Activated CD4-positive, CD25-positive, alpha-beta regulatory T cell treated with anti-CD3 and anti-CD28 coated beads, Interleukin-2, amount 50 U/mL, for 24 hours (primary cell): Measurements from ENCODE around the gene HOXD8.
A peak's percentile ranks its signal among the peaks of the same experiment; 100 is the strongest.

Source experiments
- ATAC-seq, 2 donors: fragments of 150-1000 bp; cut with Tn5 transposase; one replicate each; pipeline ENCODE4 v1.10.0; 2021; ENCODE audit warnings: mild to moderate bottlenecking in 1 of 2, moderate library complexity in 1 of 2

HOXD8 gene

DNA sequence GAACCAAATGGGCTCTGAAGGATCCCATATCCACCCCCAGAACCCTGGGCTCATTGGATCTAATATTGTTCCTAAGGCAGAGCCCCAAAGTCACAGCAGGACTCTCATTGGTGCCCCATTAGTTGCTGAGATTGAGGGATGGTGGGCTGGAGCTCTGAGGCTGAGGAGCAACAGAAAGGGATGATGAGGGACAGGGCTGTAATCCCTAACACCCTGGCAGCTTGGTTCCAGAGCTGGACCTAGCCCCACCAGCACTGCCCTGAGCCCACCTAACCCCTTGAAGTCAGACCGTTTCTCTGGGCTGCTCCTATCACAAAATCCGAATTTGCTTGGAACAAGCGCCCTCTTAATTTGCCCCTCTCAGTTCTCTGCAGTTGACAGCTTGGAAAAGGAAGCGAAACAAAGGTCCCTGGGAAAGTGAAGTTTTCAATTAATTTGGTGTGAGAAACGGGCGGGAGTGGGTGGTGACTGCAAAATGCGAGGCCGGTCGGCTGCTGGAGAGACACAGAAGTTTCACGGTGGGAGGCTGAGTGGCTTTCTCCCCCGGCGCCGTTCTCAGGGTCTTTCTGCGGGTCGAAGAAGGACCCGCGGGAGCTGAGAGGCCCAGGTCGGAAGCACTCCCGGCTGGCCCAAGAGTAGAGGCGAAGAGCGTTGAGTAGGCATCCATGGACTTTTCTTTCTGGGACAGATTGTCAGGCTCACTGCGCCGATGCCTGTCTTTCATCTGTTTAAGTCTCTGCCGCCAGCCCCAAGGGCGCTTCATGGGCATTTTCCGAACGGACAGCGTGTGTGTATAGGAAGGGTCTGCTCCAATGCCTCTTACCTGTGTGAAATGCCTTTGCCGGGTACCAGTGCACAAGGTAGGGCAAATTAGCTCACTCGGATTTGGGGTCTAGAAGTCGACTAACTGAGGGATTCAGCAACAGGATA lies 37.9 kb upstream of the HOXD8 start:
- ATAC-seq: no peak

DNA sequence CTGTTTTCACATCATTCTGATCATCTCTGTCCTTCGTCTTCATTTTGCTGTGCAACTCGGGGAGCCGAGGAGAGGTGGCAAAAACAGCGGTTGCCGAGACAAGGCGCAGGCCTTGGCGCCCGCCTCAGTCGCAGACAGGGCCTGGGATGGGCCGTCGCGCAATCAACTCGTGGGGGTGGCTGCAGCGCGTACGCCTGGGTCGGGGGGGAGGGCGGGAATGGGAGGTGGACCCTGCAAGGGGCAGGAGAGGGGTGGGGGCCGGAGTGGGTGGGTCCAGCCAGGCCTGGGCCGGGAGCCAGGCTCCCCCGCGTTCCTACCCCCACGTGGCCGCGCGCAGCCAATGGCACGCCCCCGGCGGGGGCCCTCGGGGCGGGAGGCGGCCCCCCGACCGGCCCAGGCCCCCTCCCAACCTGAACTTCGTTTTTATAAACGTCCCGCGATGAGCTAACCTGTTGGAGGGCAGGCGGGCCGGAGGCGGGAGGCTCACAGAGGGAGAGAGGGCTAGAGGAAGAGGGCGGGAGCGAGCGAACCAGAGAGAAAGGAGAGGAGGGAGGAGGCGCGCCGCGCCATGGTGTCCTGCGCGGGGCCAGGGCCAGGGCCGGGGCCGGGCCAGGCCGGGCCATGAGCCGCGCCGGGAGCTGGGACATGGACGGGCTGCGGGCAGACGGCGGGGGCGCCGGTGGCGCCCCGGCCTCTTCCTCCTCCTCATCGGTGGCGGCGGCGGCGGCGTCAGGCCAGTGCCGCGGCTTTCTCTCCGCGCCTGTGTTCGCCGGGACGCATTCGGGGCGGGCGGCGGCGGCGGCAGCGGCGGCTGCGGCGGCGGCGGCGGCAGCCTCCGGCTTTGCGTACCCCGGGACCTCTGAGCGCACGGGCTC lies 37.0 kb upstream of the HOXD8 start, which contains the start of gene HOXD13:
HOXD13 (plus strand) TSS at position 452 of the 875 bp plus-strand sequence; CDS start at position 622, 170 bp downstream.
- ATAC-seq: no peak

DNA sequence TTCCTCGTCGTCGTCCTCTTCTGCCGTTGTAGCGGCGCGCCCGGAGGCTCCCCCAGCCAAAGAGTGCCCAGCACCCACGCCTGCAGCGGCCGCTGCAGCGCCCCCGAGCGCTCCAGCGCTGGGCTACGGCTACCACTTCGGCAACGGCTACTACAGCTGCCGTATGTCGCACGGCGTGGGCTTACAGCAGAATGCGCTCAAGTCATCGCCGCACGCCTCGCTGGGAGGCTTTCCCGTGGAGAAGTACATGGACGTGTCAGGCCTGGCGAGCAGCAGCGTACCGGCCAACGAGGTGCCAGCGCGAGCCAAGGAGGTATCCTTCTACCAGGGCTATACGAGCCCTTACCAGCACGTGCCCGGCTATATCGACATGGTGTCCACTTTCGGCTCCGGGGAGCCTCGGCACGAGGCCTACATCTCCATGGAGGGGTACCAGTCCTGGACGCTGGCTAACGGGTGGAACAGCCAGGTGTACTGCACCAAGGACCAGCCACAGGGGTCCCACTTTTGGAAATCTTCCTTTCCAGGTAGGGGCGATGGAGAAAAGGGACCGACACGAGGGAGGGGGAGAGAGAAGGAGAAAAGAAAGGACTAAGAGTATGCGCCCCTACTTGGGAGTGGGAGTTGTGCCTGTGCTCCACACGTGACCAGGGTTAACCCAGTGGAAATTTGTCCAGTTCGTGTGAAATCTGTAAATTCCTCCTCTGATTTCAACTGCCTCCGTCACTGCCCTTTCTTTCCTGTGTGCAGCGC lies 36.2 kb upstream of the HOXD8 start:
- no peak for ATAC-seq

DNA sequence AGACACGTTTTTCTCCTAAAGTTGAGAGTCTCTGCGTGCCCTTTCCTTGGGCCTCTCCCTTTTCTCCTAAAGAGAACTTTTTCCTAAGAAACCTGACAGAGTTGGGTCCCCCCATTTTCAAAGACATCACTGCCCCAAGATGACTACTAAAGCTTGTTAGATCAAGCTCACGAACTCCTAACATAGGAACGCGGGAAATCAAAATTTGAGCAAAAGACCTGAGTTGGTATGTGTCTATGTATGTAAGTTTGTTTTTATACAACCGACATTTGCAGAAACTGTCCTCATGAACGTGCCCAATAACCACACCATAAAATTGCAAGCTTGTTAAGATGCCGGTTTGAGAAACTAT lies 35.6 kb upstream of the HOXD8 start:
- no peak for ATAC-seq

DNA sequence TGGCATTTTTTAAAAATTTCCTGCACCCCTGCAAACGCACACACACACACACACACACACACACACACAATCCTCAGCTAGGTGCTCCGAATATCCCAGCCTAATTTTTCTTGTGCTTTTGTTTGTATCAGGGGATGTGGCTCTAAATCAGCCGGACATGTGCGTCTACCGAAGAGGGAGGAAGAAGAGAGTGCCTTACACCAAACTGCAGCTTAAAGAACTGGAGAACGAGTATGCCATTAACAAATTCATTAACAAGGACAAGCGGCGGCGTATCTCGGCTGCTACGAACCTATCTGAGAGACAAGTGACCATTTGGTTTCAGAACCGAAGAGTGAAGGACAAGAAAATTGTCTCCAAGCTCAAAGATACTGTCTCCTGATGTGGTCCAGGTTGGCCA lies 35.2 kb upstream of the HOXD8 start:
- no peak for ATAC-seq

DNA sequence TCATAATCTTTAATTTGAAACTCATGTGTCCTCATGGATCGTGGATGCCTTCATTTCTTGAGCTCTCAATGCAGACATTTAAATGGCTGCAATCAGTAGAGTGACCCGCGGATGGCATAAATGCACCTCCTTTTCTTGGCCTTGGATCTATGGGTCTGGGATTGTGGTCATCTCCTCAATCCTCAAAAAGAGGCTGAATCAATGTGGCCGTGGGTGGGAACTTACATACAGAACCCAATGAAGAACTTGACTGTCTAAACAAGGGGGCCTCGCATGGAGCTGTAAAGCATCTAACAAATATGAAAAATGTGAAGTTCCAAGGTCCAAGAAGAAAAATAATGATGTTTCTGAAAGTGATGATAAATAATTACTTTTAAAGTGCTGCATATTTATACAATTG lies 34.1 kb upstream of the HOXD8 start:
- ATAC-seq: no peak

DNA sequence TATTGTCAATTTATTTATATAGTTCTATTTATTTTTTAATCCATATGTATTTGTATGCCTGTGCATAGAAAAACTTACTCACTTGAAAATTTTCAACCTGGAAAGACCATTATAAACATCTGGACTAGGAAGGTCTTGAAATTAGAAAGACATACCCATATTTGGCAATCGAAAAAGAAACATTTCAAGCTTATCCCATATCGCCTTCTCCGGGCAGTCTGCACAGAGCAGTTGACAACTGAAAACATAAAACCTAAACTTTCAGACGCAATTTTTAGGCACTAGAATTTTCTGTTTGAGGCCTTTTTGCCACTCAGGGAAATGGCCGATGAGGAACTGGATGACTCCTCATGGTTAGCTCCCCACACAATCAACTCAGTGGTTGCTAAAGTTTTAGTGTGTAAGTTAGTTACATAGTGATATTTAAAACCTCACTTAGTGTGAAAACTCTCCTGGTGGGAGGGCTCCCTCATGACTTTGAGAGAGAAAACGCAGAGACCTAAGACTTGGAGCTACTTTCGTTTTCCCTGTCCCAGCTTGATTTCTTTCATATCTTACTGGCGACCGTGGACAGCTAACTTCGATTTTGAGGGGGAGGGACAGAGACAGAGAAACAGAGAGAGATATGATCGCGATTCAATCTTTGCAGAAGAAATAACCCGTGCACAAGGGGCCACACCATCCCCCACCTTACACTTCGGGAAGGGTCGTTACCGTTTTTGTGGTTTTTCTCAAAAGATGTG lies 33.1 kb upstream of the HOXD8 start:
- no peak for ATAC-seq

DNA sequence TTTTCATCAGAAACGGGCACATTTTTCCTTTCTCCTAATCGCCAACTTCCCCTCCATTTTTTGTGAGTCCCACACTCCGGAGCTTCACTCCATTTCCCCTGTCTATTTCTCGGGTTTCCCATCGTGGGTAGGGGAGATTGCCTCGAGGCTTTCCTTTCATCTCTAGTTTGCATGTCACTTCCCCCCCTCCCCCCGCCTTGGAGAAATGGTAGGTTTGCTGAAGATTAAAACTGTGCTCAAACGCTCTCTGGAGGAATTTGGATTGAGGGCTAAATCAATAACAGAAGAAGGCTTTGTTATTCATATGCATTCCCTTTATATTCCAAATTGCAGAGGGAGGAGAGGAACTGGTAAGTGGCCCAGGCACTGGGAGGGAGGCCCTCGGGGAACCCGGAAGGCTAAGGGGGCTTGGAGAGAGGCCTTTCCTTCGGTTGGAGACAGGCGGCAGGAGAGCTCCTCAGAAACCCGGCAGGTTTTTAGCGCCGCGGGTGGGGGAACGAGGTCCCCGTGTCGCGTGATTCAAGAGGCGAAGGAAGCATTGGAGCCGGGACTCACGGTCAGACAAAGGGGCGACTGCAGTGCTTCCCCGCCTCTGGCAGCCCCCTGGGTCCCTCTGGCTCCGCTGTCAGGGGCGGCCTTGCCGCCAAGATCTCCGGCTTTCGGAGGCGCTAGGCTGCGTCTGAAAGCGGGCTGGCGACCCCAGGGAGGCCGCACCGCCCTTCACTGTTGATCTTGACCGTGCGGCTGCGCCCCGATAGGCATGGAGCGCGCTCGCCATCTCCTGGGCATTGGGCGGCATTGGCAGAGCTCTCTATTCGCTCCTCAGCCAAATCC lies 32.3 kb upstream of the HOXD8 start:
- ATAC-seq: peak; percentile 68 to 77

DNA sequence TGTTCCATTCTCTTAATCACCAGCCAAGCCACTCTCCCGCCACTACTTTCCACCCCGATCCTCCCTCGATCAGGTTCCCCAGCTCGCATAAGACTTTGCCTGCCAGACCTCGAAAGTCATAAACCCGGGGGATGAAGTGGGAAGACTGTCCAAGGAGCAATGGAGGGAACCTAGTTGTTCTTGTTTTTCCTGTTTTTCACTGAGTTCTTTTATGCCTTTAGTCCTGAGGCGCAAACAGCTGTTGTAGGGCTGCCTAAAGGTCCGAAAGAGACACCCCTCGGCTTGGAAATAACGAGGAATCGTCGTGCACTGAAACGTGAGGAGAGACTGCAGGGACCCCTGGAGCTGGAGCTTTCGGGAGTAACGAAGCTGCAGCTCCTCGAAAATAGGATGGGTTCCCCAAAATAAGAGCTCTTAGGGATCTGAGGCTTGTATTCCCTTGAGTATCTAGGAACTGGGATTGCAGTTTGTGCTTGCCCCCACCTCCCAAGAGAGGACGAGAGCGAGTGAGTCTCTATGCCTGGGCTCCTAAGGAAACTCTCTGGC lies 31.6 kb upstream of the HOXD8 start:
- no peak for ATAC-seq

DNA sequence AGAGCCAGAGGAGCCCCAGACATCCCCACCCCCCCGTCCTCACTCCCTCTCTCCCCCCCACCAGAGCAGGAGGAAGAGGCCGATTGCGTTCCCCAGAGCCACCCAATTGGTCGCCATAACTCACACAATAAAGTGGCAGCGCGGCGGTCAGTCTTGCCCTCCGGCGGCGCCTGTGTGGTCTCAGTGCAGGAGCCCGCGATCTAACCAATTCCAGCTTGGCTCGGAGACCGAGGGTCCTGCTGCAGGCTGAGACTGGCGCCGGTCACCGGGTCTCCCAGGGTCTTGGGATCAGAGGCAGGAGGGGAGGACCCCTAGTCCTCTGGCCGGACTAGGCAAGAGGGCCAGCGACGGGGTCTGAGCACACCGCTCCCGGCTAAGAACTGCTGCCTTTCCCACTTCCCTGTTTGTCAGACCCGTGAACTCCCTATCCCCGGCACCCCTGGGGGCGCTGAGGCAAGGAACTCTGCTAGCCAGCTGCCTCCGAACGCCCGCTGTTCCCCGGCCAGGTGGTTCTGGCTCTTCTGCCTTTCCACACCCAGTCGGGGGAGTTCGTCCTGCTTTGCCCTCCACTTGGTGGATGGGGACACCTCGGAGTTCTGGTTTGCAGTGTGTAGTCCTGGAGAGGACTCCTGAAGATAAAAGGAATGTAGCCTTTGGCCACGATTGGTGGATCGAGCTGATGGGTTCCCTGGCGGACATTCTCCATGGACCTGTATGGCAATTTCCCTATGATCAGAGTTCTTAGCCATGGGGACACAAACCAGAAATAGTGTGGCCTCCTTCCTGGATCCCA lies 30.9 kb upstream of the HOXD8 start:
- ATAC-seq: no peak

DNA sequence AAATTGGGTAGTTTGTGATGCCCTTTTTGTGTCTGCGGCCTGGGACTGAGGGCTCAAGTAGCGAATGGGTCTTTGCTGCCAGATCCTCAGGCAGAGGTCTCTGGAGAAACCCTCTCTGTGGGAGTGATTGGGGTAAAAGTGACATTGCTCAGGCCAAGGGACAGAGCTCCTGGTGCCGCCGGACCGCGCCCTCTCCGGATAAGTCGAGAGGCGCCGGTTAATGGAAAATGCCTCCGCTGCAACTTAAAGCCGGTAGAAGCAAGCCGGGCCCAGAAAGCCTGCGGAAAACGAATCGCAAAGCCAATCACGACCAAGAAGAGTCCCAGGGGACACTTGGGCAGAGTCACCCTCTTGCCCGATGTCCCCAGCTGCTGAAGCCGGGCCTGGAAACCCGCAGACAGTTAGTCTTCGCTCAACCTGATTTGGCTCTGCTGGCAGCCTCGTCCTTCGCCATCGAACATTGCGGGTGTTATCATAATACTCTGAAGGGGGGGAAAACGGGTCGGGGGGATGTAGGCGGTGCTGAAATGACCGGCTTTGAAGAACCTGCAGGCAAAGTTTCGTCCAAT lies 30.3 kb upstream of the HOXD8 start:
- ATAC-seq: no peak

DNA sequence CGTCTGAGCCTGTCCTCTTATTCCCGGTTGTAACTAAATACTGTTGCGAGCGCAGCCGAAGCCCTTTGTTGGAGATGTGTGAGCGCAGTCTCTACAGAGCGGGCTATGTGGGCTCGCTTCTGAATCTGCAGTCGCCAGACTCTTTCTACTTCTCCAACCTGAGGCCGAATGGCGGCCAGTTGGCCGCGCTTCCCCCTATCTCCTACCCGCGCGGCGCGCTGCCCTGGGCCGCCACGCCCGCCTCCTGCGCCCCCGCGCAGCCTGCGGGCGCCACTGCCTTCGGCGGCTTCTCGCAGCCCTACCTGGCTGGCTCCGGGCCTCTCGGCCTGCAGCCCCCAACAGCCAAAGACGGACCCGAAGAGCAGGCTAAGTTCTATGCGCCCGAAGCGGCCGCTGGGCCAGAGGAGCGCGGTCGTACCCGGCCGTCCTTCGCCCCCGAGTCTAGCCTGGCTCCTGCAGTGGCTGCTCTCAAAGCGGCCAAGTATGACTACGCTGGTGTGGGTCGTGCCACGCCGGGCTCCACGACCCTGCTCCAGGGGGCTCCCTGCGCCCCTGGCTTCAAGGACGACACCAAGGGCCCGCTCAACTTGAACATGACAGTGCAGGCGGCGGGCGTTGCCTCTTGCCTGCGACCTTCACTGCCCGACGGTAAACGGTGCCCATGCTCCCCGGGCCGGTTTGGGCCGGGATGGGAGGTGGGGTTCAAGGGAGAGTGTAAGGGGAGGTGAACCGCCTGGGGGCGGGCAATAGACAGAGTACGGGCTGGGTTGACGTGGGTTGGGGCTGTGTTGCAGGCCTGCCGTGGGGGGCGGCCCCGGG lies 29.6 kb upstream of the HOXD8 start, which contains the start of gene HOXD12:
HOXD12 (plus strand) TSS at position 68 of the 819 bp plus-strand sequence; CDS start at position 75, 7 bp downstream.
- no peak for ATAC-seq

DNA sequence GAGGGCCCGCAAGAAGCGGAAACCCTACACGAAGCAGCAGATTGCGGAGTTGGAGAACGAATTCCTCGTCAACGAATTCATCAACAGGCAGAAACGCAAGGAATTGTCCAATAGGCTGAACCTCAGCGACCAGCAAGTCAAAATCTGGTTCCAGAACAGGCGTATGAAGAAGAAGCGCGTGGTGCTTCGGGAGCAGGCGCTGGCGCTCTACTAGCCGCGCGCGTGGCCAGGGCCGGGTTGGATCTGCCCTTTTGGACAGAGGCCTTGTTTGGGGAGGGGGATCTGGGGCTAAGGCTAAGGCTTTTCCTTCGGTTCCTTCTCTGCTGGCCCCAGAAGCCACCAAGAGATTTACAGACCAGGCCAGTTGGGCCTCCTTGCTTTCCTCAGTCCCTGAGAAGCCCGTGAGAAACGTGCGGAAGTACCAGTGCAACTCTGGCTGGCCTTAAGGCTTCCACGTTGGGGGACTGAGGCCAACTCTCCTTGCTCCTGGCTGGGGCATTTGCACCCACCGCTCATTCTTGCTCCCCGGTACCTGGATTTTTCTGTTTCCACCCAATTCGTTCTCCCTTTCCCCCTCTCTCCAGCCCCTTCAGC lies 28.9 kb upstream of the HOXD8 start:
- ATAC-seq: no peak

DNA sequence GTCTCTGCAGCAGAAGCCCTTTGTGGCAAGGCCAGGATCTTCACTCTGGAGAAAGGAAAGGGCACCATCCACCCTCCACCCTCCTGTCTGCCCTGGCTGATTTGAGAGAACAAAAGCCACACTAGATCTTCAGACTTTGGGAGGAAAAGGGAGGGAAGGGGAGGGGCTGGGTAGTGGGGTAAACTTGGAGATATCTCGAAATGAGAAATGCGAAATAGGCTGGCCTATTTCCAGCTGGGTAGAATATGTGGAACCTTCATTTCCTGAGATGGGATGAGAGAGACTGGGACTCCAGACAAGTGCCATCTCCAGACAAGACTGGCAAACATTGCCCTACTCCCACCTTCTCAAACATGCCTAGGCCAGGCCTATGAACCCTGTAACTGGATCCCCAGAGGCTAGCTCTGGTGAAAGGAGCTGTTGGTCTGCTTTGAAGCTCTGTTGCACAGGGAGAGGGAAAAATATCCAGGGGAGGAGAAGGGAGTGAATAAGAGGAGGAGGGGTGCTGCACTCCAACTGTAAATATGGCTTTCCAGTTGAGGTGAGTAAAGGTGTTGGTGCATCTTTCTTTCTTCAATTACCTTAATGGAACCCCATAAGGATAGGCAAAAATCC lies 28.2 kb upstream of the HOXD8 start:
- no peak for ATAC-seq

DNA sequence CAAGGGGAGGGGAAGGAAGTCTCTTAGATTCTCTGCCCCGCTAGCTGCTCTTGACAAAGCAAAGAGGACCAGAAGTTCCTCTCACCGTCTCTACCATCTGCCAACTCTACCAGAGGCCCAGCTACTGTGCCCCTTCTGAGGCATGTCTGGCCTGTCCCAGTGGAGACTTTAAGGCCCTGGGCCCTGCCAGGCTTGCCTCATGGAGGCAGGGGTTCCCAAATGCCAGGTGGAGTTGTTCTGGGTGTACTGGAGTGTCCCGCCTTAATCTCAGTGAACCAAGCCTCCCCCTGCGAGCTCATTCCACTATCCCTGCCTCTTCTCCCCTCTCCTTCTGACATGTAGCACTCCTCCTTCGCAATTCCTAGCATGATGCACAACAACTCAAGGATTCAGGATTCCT lies 27.7 kb upstream of the HOXD8 start:
- no peak for ATAC-seq

DNA sequence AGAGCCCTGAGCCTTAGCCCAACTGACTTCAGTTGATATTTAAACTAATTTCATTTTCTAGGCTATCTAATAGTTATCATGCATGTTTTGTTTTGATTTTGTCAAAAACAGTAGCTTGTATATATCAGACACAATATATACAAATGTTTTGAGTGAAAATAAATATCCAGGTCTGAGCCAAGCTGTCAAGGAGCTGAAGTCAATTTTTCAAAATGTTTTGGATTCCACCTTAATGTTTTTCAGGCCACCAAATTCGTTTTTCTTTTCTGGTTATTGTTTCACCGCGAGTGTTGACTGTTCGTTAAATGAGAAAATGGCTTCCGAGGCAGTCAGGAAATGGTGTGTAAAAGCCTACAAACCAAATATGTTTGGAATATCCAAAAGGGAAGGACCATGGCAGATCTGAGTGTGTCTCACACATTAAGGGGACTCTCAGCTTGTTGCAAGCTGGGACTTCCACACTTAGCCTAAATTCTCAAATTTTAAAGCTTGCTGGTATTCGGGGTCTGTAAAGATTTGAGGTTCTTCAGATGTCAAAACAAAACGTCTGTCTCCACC lies 27.1 kb upstream of the HOXD8 start:
- ATAC-seq: no peak

DNA sequence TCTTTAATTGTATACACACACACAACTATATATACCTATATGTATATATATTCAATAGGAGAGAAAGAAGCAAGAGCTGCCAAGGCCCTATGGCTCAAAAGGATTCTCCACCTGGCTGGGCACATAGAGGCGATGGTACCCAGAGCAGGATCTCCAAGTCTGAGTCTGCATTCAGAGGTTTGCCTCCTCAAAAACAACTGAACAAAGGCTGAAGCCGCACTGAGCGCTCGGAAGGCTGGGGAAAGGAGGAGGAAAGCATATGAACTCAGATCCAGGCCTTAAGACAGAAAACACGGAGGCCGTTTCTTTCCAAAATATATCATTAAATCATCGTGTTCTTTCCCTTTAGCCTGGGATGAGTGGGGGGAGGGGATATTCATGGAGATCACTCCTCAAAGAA lies 26.3 kb upstream of the HOXD8 start:
- no peak for ATAC-seq
